PFSK-1 (cell line): ENCODE measurements around the gene NSMF.

ENCODE experiments used
- POLR2AphosphoS5 ChIP-seq: IDR thresholded peaks from 2 replicates; pipeline ENCODE4 v1.6.1; 2012; ENCODE audit warnings: low read depth, mild to moderate bottlenecking, control low read depth, low read length, moderate library complexity
- SIN3A ChIP-seq: IDR thresholded peaks from 2 replicates; pipeline ENCODE4 v1.6.1; 2012; ENCODE audit warnings: mild to moderate bottlenecking, low read length, moderate library complexity, borderline replicate concordance; ENCODE audit not compliant: insufficient read depth
- TAF1 ChIP-seq: IDR thresholded peaks from 2 replicates; pipeline ENCODE4 v1.6.1; 2012; ENCODE audit warnings: low read length, control low read depth, borderline replicate concordance; ENCODE audit not compliant: insufficient read depth
- TF ChIP-seq, protein P1 (sequence below), 2 experiments: IDR thresholded peaks; 2 replicates each; pipeline versions ENCODE4 v1.6.1 to v1.8.0; 2011 to 2012; ENCODE audit warnings: low read depth in 2 of 2, low read length in 2 of 2, control low read depth in 1 of 2, inconsistent platforms in 1 of 2, mild to moderate bottlenecking in 1 of 2, moderate library complexity in 1 of 2; ENCODE audit not compliant: insufficient read depth in 1 of 2

DNA sequence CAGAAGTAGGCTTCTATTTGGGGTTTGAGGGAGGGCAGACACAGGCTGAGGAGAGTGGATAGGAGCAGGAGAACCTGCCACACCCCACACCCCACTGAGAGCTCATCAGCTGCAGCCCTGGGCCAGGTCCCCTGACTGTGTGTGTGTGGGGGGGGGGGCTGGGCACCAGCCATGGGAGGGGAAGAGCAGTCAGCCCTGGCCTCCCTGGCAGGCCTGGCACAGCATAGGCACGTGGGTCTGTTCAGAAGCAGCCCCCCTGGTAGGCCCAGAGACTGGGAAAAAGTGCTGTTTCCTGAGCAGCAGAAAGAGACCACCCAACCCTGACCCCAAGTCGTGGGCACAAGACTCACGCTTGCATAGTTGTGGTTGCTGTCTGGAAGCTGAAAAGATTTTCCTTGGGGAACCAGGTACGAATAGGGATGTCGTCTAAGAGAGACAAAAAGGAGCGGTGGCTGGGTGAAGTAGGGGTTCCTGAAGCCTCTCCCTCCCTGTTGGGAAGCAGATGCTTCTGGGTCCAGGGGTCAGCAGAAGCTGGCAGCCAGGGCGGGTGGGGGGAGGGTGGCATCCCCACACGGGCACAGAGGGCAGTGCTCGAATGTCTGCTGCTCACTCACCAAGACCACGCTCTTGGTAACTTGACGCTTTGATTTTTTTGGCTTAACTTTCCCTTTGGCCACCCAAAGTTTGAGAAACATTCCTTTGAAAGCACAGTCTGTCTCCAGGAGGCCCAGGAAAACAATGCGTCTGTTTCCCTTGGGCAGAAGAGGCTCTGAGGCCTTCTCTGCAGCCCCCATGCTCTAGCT lies 2.9 kb downstream of the NSMF start:
- no peak for TF ChIP-seq POLR2AphosphoS5
- no peak for TF ChIP-seq SIN3A
- no peak for TF ChIP-seq TAF1
- TF ChIP-seq, protein P1, sequence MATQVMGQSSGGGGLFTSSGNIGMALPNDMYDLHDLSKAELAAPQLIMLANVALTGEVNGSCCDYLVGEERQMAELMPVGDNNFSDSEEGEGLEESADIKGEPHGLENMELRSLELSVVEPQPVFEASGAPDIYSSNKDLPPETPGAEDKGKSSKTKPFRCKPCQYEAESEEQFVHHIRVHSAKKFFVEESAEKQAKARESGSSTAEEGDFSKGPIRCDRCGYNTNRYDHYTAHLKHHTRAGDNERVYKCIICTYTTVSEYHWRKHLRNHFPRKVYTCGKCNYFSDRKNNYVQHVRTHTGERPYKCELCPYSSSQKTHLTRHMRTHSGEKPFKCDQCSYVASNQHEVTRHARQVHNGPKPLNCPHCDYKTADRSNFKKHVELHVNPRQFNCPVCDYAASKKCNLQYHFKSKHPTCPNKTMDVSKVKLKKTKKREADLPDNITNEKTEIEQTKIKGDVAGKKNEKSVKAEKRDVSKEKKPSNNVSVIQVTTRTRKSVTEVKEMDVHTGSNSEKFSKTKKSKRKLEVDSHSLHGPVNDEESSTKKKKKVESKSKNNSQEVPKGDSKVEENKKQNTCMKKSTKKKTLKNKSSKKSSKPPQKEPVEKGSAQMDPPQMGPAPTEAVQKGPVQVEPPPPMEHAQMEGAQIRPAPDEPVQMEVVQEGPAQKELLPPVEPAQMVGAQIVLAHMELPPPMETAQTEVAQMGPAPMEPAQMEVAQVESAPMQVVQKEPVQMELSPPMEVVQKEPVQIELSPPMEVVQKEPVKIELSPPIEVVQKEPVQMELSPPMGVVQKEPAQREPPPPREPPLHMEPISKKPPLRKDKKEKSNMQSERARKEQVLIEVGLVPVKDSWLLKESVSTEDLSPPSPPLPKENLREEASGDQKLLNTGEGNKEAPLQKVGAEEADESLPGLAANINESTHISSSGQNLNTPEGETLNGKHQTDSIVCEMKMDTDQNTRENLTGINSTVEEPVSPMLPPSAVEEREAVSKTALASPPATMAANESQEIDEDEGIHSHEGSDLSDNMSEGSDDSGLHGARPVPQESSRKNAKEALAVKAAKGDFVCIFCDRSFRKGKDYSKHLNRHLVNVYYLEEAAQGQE (IDR thresholded peaks at IDR 0.05; ENCODE audit: insufficient read depth in 1 of 2, low read depth in 2 of 2, low read length in 2 of 2) = no peak
